CD4-positive, alpha-beta T cell treated with Interleukin-2 at 100 ng/mL for 4 hours (primary cell): ENCODE data around the gene RAD23A.
"Not testable (repeated sequence)": the region's sequence is repeated elsewhere in the genome, so short reads cannot be mapped to it uniquely, and the experiment has no call there.

Experiments
- DNase-seq: peaks from one replicate; pipeline ENCODE4 v3.0.0-alpha.2; 2020; ENCODE audit warnings: low spot score

RAD23A gene

GRCh38 chr19:12945479-12946091, at the start of gene RAD23A:
Gene RAD23A, plus strand, starts transcription at chr19:12945862. Its CDS starts 87 bp downstream, at chr19:12945949.
- peak; percentile 98 for DNase-seq

- no peak for DNase-seq
These were observed 49.2 kb upstream of the RAD23A start for GRCh38 chr19:12896460-12896859.

- no peak for DNase-seq
These were observed 45.7 kb upstream of the RAD23A start for GRCh38 chr19:12899891-12900518.

GRCh38 chr19:12907166-12907565, 38.5 kb upstream of the RAD23A start:
- DNase-seq: no peak

- no peak for DNase-seq
These were observed 33.1 kb upstream of the RAD23A start for GRCh38 chr19:12912571-12912970.

GRCh38 chr19:12913011-12913561, 32.6 kb upstream of the RAD23A start:
- no peak for DNase-seq

- DNase-seq: peak; percentile 66
These were observed 31.6 kb upstream of the RAD23A start for GRCh38 chr19:12913851-12914690.

GRCh38 chr19:12915860-12916259, 29.8 kb upstream of the RAD23A start:
- DNase-seq: not testable (repeated sequence)

GRCh38 chr19:12918253-12918652, 27.4 kb upstream of the RAD23A start:
- no peak for DNase-seq

- DNase-seq: no peak
These were observed 24.6 kb upstream of the RAD23A start for GRCh38 chr19:12921047-12921446.

GRCh38 chr19:12922959-12923358, 22.7 kb upstream of the RAD23A start:
- no peak for DNase-seq

- no peak for DNase-seq
These were observed 20.9 kb upstream of the RAD23A start for GRCh38 chr19:12924621-12925310.

- no peak for DNase-seq
These were observed 15.5 kb upstream of the RAD23A start for GRCh38 chr19:12930002-12930645.

- no peak for DNase-seq
These were observed 13.0 kb upstream of the RAD23A start for GRCh38 chr19:12932392-12933286.

GRCh38 chr19:12933287-12934072, 12.2 kb upstream of the RAD23A start, which contains the start of gene FARSA:
Gene FARSA, minus strand, starts transcription at chr19:12933711. Its CDS starts 15 bp downstream, at chr19:12933696.
- DNase-seq: peak; percentile 90

- no peak for DNase-seq
These were observed 10.6 kb upstream of the RAD23A start for GRCh38 chr19:12935071-12935470.

- DNase-seq: no peak
These were observed 9.1 kb upstream of the RAD23A start for GRCh38 chr19:12936582-12936981.

GRCh38 chr19:12937093-12937926, 8.4 kb upstream of the RAD23A start:
- no peak for DNase-seq
